BJ (cell line): Measurements from ENCODE around the gene C17orf113. TPM values are rescaled to one million over a fixed set of nuclear protein-coding genes. Genes with fewer than 3 reads are reported as not detected.

Source experiments
- CTCF ChIA-PET: fragments of 350-600 bp; formaldehyde crosslinking; extraction: SDS; loops from one replicate; lab custom pipeline; 2021; ENCODE audit warnings: antibody characterized with exemption, inconsistent platforms; lab: Yijun Ruan, JAX
- POLR2A ChIA-PET: fragments of 300-600 bp; sonication (Branson Sonifier 250); formaldehyde crosslinking; extraction: SDS; loops from one replicate; lab custom pipeline; 2021; ENCODE audit warnings: antibody characterized with exemption; lab: Charles Lee
- DNase-seq: peaks from one replicate; pipeline ENCODE4 v3.0.0-alpha.2; 2011; ENCODE audit warnings: low read depth
- H3K27me3 ChIP-seq: 2 replicates; pipeline ENCODE4 v1.6.0; 2011; ENCODE audit warnings: low read length; ENCODE audit not compliant: control insufficient read depth, insufficient read depth
- H3K36me3 ChIP-seq: 2 replicates; pipeline ENCODE4 v1.5.1; 2011; ENCODE audit warnings: low read length; ENCODE audit not compliant: control insufficient read depth, insufficient read depth
- H3K4me3 ChIP-seq: 2 replicates; pipeline ENCODE4 v1.5.1; 2011; ENCODE audit warnings: low read depth, mild to moderate bottlenecking, control low read depth, low read length
- polyA plus RNA-seq: library from polyadenylated mRNA; depleted of rRNA; stranded (reverse); fragments of >200 nt; gene quantifications from 2 replicates; pipeline ENCODE4 v1.2.3, GENCODE V29; 2011
- TF ChIP-seq, protein P1 (sequence below): IDR thresholded peaks from 2 replicates; pipeline ENCODE4 v1.5.1; 2011; ENCODE audit warnings: low read depth, mild to moderate bottlenecking, control low read depth, inconsistent platforms, low read length, moderate library complexity; ENCODE audit not compliant: insufficient read depth

The C17orf113 gene
- polyA plus RNA-seq, 1 experiment: 0.11 TPM

DNA sequence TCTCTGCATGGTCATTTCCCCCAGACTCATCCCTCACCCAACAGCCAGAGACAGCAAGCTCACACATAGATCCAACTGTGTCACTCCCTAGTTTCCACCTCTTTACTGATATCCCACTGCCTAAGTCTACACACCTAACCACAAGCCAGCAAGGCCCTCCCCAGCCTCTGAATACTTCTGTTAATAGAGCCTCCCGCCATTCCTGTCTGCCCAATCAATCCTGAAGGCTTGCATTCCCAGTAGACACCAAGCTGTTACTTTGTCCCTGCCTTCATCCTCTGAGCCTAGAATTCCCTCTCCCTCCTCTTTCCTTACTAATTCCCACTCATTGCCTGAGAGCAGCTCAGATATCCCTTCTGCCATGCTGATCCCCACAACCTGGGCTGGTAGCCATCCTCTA, 4.7 kb downstream of the C17orf113 start:
- TF ChIP-seq, protein P1, sequence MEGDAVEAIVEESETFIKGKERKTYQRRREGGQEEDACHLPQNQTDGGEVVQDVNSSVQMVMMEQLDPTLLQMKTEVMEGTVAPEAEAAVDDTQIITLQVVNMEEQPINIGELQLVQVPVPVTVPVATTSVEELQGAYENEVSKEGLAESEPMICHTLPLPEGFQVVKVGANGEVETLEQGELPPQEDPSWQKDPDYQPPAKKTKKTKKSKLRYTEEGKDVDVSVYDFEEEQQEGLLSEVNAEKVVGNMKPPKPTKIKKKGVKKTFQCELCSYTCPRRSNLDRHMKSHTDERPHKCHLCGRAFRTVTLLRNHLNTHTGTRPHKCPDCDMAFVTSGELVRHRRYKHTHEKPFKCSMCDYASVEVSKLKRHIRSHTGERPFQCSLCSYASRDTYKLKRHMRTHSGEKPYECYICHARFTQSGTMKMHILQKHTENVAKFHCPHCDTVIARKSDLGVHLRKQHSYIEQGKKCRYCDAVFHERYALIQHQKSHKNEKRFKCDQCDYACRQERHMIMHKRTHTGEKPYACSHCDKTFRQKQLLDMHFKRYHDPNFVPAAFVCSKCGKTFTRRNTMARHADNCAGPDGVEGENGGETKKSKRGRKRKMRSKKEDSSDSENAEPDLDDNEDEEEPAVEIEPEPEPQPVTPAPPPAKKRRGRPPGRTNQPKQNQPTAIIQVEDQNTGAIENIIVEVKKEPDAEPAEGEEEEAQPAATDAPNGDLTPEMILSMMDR: no peak
- H3K27me3 ChIP-seq: peaks cover 15% of the 10 kb centered on the region
- no peaks in the 10 kb centered on the region for H3K36me3 ChIP-seq
- ChIA-PET POLR2A (no interaction called here), CTCF (interaction anchor here (0.9 kb wide), 1 partner anchor 80 kb away, joined by 3 read pairs; no protein-coding TSS in a partner anchor)
- no peak overlapping the region for H3K4me3 ChIP-seq
- DNase-seq: no peak

DNA sequence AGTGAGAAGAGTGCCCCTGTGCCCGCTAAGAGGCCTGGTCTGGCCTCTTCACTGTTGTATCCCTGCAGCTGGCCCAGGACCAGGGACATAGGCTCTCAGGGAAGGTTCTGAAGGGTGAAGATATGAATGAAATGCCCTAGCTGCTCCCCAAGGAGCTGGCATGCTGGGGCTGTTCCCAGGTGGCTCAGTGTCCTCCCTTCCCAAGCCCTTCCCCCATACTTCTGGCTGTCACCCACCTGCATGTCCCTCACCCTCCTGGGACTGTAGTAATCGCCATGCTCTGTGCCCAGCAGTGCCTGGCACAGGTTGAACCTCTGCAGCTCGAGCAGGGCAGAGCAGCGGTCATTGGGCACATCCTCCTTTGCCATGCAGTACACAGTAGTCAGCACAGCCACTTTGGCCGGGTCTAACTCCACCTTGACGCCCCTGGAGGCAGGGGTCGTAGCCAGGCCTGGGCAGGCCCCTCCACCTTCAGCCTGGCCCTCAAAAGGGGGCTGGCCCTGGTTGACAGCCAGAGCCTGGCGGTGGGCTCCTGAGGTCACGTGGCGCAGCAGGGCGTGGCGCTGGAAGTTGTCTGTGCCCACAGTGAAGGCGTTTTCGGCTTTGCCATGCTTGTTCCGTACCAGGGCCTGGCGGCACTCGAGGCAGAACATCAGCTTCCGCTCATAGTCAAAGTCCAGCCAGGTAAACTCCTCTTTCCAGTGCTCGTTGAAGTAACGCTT, 7.6 kb downstream of the C17orf113 start:
- ChIA-PET CTCF (interaction anchor here (0.6 to 1.6 kb wide), 3 partner anchors 25 to 79 kb away, joined by 3 to 4 read pairs (median 3); no protein-coding TSS in a partner anchor), POLR2A (no interaction called here)
- TF ChIP-seq, protein P1: no peak
- H3K4me3 ChIP-seq: no peak overlapping the region
- no peaks in the 10 kb centered on the region for H3K36me3 ChIP-seq
- peaks cover 10% of the 10 kb centered on the region for H3K27me3 ChIP-seq
- no peak for DNase-seq

DNA sequence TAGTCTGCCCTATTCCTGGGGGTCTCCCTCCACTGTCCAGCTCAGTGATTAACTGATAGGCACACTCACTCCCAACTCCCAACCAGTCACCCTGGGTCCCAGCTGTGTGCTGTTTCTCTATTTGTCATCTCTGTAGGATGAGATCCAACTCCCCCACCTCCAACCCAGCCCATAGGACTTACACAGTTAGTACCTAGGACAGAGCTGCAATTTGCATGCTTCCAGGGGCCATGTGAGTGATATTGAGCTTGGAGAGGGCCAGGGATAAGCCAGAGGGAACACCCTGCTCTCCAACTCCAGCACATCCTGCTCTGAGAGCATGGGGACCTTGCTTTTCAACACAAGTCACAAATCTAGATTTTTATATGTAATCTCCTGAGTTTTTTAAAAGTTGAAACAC, 8.8 kb downstream of the C17orf113 start:
- no peak for DNase-seq
- ChIA-PET POLR2A (no interaction called here), CTCF (interaction anchor here (0.6 to 1.7 kb wide), 3 partner anchors 9 to 18 kb away, joined by 3 to 5 read pairs (median 3); partner anchors contain the start of gene C17orf113)
- no peaks in the 10 kb centered on the region for H3K36me3 ChIP-seq
- H3K27me3 ChIP-seq: peaks cover 10% of the 10 kb centered on the region
- no peak overlapping the region for H3K4me3 ChIP-seq
- TF ChIP-seq, protein P1: no peak

DNA sequence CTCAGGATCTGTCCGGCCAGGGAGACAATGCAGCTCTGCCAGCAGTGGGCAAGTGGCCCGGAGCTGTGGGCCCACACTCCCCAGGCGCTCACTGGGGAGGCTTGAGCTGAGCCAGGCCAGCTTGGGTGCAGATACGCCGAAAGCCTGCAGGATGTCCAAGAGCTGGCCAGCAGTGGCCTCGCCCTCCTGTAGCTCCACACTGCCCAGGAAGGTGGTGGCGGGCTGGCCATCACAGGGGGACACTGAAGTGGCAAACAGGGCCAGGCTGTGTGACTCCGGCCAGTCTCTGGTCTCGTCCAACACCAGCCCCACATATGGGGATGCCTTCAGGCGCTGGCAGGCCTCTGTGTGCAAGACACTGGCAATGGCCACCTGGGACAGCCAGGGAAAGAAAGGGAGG, 9.6 kb downstream of the C17orf113 start:
- Histone ChIP-seq H3K36me3 (no peaks in the 10 kb centered on the region), H3K27me3 (peaks cover 11% of the 10 kb centered on the region), H3K4me3 (no peak overlapping the region)
- DNase-seq: no peak
- ChIA-PET POLR2A (no interaction called here), CTCF (interaction anchor here (0.5 to 1.7 kb wide), 4 partner anchors 10 to 419 kb away, joined by 3 to 5 read pairs (median 4); partner anchors contain the start of gene C17orf113)
- TF ChIP-seq, protein P1: no peak
